Transverse colon (tissue), 4 donors: ENCODE measurements around the gene ZNF521.

Experiments used
- EP300 ChIP-seq: sonication (generic); formaldehyde crosslinking; IDR thresholded peaks from one replicate; pipeline ENCODE4 v1.6.1; 2017; ENCODE audit warnings: antibody characterized with exemption, low read depth
- POLR2A ChIP-seq: fragments of 450-650 bp; IDR thresholded peaks from one replicate; pipeline ENCODE4 v1.6.1; 2016; ENCODE audit warnings: antibody characterized with exemption, mild to moderate bottlenecking, moderate library complexity
- POLR2AphosphoS5 ChIP-seq, 3 donors: sonication (generic); formaldehyde crosslinking; IDR thresholded peaks; one replicate each; pipeline ENCODE4 v1.6.1; 2016; ENCODE audit warnings: antibody characterized with exemption in 3 of 3
- TF ChIP-seq, protein P1 (sequence below), 5 experiments: fragments of 200-600 bp in 3 of 5; fragments of 450-650 bp in 2 of 5; sonication (generic) in 3 of 5; IDR thresholded peaks; 1 replicate in 2 of 5; 2 replicates in 3 of 5; pipeline ENCODE4 v1.5.1; 2016 to 2017; ENCODE audit warnings: antibody characterized with exemption in 5 of 5, inconsistent platforms in 3 of 5, mild to moderate bottlenecking in 2 of 5, moderate library complexity in 1 of 5

DNA sequence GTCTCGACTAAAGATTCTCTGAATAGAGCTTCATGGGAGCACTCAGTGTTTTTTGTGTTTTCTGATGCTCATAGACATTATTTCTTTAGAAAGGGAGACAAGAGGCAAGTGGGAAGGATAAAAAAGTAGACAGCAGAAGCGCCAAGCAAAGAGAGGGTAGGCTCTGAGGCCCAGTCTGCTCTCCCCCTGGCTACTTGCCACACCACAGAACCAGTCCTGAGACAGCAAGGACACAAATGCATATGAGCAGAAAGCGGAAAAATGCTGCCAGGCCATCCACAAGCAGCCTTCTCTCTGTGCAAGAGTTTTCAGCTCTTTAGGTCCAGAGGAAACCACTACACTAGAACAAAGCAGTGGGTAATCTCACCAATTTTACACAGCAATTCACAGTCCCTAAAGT, 285.4 kb downstream of the ZNF521 start:
- TF ChIP-seq POLR2A (no peak), POLR2AphosphoS5 (IDR thresholded peaks at IDR 0.05) (no peak), EP300 (no peak)
- TF ChIP-seq, protein P1, sequence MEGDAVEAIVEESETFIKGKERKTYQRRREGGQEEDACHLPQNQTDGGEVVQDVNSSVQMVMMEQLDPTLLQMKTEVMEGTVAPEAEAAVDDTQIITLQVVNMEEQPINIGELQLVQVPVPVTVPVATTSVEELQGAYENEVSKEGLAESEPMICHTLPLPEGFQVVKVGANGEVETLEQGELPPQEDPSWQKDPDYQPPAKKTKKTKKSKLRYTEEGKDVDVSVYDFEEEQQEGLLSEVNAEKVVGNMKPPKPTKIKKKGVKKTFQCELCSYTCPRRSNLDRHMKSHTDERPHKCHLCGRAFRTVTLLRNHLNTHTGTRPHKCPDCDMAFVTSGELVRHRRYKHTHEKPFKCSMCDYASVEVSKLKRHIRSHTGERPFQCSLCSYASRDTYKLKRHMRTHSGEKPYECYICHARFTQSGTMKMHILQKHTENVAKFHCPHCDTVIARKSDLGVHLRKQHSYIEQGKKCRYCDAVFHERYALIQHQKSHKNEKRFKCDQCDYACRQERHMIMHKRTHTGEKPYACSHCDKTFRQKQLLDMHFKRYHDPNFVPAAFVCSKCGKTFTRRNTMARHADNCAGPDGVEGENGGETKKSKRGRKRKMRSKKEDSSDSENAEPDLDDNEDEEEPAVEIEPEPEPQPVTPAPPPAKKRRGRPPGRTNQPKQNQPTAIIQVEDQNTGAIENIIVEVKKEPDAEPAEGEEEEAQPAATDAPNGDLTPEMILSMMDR (IDR thresholded peaks at IDR 0.05): no peak
